Kidney epithelial cell (primary cell): ENCODE results near the gene GET4. TPM values are rescaled to one million over a fixed set of nuclear protein-coding genes. Genes with fewer than 3 reads are reported as not detected.

ENCODE experiments used
- DNase-seq: peaks from one replicate; pipeline ENCODE4 v3.0.0-alpha.2; 2010; ENCODE audit warnings: low read depth
- H3K27me3 ChIP-seq: 2 replicates; pipeline ENCODE4 v1.6.0; 2011; ENCODE audit warnings: low read length; ENCODE audit not compliant: control insufficient read depth, insufficient read depth
- H3K36me3 ChIP-seq: 2 replicates; pipeline ENCODE4 v1.5.1; 2011; ENCODE audit warnings: low read length; ENCODE audit not compliant: control insufficient read depth, insufficient read depth
- H3K4me3 ChIP-seq: 2 replicates; pipeline ENCODE4 v1.5.1; 2011; ENCODE audit warnings: low read depth, mild to moderate bottlenecking, control low read depth, low read length
- total RNA-seq: library from RNA; depleted of rRNA; stranded (reverse); fragments of >200 nt; gene quantifications from 2 replicates; pipeline ENCODE4 v1.2.3, GENCODE V29; 2015
- TF ChIP-seq, protein P1 (sequence below): IDR thresholded peaks from 2 replicates; pipeline ENCODE4 v1.5.1; 2011; ENCODE audit warnings: mild to moderate bottlenecking, moderate library complexity, low read length, control low read depth, inconsistent platforms; ENCODE audit not compliant: insufficient read depth, poor library complexity, severe bottlenecking

GET4 gene
- total RNA-seq, 1 donor from 2014 or later, result 63.1 TPM

DNA sequence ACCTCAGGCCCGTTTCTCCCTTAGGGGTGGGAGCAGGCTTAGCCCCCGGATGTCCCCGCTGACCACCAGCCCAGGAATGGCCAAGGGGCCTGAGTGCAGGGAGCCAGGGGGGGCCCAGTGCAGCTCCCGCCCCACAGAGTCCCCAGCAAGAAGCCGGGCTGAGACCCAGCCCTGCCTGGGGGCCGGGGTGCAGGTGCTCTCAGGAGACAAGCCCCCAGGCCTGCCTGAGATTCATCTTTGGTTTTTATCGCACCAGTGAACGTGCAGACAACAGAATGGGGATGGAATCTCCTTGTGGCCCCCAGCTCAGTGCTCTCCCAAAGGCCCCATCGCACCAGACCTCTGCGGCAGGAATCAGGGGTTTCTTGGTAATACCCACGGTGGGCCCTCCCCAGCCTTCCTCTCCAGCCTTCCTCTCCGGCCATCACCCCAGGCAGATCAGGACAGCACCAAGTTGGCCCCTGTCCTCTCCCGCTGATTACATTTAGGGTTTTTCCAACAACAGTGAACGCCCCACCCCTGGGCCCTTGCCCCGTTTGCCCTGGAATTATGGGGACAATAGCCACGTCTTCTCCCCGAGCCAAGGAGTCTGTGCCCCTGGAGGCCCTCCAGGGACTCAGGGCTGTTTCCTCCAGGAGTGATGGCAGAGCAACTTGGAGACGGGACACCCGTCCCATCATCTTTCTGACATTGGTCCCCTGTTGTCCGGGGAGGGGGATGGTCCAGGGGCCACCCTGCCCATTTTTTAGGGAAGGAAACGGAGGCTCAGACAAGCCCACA, 55.7 kb downstream of the GET4 start:
- TF ChIP-seq, protein P1, sequence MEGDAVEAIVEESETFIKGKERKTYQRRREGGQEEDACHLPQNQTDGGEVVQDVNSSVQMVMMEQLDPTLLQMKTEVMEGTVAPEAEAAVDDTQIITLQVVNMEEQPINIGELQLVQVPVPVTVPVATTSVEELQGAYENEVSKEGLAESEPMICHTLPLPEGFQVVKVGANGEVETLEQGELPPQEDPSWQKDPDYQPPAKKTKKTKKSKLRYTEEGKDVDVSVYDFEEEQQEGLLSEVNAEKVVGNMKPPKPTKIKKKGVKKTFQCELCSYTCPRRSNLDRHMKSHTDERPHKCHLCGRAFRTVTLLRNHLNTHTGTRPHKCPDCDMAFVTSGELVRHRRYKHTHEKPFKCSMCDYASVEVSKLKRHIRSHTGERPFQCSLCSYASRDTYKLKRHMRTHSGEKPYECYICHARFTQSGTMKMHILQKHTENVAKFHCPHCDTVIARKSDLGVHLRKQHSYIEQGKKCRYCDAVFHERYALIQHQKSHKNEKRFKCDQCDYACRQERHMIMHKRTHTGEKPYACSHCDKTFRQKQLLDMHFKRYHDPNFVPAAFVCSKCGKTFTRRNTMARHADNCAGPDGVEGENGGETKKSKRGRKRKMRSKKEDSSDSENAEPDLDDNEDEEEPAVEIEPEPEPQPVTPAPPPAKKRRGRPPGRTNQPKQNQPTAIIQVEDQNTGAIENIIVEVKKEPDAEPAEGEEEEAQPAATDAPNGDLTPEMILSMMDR, result no peak

DNA sequence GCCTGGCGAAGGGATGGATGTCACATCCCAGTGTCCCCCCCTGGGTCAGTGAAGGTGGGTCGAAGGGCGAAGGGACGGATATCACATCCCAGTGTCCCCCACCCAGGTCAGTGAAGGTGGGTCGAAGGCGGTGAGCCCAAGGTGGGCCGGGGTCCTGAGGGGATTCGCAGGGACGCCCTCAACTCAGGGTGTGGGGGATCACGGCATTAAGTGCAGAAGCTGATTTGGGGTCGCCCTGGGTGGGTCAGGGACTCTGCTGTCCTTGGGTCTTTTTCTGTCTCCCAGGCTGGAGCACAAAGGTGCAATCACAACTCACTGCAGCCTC, 56.3 kb downstream of the GET4 start:
- TF ChIP-seq, protein P1, result no peak
- Histone ChIP-seq H3K27me3 (no peaks in the 10 kb centered on the region), H3K4me3 (no peak overlapping the region), H3K36me3 (no peaks in the 10 kb centered on the region)
- no peak for DNase-seq

More for the DNA sequence above, 55.7 kb downstream of the GET4 start:
- no peaks in the 10 kb centered on the region for H3K27me3 ChIP-seq
- no peak overlapping the region for H3K4me3 ChIP-seq
- no peak for DNase-seq
- H3K36me3 ChIP-seq, result no peaks in the 10 kb centered on the region

DNA sequence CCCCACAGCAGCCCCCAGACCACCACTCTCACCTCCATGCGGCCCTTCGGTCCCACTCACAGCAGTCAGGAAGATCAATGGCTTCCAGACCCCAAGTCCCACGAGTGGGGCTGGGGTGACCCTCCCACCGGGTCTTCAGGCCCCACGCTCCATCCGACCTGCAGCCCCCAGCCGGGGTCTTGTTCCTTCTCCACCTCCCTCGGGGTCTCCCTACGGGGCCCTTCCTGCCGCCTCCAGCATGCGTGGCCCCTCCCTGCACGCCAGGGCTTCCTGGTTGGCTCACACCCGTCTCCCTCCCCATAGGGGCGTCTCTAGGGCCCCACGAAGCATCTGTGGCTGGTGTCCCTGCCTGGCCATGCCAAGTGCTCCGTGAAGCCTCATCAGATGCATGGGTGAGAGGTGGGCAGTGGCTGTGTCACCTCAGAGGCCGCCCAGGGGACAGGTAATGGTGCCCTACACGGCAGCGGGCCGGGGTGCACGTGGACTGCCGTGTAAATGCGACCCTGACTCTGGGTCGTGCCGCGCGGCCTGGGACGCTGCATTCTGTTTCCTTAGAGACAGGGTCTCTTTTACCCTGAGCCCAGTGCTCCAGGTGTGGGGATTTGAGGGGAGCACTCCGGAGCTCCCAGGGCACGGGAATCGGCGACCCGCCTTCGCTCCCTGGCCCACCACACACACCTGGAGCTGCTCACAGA, 58.3 kb downstream of the GET4 start:
- Histone ChIP-seq H3K36me3 (no peaks in the 10 kb centered on the region), H3K4me3 (no peak overlapping the region), H3K27me3 (no peaks in the 10 kb centered on the region)
- no peak for DNase-seq
- TF ChIP-seq, protein P1, result no peak

DNA sequence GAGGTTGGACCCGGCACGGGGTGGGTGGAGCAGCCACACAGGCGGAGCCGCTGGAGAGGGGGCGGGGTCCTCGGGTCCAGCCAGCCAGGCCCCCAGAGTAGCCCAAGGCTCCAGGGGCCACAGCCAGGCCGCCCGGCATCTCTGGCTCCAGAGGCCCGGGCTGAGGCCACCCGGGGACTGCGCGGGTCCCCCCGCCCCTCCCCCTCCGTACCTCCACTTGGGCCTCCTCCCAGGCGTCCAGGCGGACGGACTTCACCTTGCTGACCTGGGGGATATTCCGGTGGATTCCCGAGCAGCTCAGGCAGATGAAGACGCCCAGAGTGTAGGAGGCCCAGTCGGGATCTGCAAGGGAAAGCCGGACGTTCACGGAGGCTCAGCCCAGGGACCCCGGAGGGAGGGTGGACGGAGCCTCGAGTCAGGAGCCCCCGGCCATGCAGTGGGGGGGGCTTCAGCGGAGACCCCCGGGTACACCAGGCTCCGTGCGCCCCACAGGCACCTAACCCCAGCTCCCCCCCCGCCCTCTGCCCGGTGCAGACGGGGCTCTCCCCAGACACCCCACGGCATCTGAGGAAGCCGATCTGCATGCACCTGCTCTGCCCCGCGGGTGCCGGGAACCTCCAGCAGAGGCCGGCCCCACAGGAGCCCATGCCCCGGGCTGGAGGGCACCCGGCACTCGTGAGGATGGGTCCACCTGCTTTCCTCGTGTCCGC, 59.0 kb downstream of the GET4 start:
- TF ChIP-seq, protein P1, result no peak
- no peak for DNase-seq
- no peaks in the 10 kb centered on the region for H3K36me3 ChIP-seq
- no peak overlapping the region for H3K4me3 ChIP-seq
- peaks cover 3% of the 10 kb centered on the region for H3K27me3 ChIP-seq

DNA sequence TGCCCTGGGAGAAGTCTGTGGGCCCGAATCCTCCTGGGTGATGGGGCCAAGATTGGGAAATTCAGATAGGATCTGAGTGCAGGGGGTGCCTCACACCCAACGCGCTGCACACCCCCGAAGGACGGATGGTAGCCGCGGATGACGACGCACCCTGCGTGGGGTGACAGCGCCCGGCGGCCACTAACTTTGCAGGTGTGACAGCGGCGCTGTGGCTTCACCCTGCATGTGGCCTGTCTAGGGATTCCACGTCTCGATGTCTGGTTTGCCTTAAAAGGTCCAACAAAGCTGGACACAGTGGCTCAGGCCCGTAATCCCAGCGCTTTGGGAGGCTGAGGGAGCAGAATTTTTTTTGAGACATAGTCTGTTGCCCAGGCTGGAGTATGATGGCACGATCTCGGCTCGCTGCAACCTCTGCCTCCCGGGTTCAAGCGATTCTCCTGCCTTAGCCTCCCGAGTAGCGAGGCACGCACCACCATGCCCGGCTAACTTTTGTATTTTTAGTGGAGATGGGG, 59.6 kb downstream of the GET4 start:
- Histone ChIP-seq H3K36me3 (no peaks in the 10 kb centered on the region), H3K27me3 (peaks cover 3% of the 10 kb centered on the region), H3K4me3 (no peak overlapping the region)
- no peak for DNase-seq
- TF ChIP-seq, protein P1, result no peak
